IPS-NIHi7 (cell line): ENCODE measurements around the gene MGMT.

ENCODE experiments used
- DNase-seq: peaks from one replicate; pipeline ENCODE4 v3.0.0; 2012; ENCODE audit warnings: mixed read lengths; ENCODE audit errors: extremely low spot score

The MGMT gene

GRCh38 chr10:129589546-129589945 lies 122.5 kb downstream of the MGMT start:
- DNase-seq: no peak

DNA sequence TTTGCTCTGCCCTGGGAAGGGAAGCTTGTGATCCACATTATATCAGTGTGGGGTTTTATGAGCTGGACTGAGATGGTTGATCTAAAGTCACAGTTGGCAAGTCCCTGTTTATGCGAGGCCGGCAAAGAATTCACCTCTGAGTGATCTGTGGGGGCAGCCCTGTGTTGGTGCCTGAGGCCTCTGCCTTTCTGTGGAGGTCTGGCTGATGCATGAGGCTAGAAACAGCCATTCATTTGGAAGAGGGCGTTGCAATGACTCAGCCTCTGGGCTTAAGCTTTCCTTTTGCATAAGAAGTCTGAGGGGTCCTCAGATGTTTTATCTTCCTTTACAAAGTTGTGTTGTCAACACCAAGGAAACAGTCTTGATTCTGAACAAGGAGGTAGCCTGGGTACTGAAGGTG lies 126.9 kb downstream of the MGMT start:
- peak; percentile 35 for DNase-seq

GRCh38 chr10:129594811-129595210 lies 127.8 kb downstream of the MGMT start:
- DNase-seq: no peak

GRCh38 chr10:129598413-129598812 lies 131.4 kb downstream of the MGMT start:
- no peak for DNase-seq

- DNase-seq: no peak
Measured at GRCh38 chr10:129599160-129599559, 132.1 kb downstream of the MGMT start.

GRCh38 chr10:129601737-129602136 lies 134.7 kb downstream of the MGMT start:
- no peak for DNase-seq

GRCh38 chr10:129602938-129603535 lies 136.0 kb downstream of the MGMT start:
- DNase-seq: no peak

DNA sequence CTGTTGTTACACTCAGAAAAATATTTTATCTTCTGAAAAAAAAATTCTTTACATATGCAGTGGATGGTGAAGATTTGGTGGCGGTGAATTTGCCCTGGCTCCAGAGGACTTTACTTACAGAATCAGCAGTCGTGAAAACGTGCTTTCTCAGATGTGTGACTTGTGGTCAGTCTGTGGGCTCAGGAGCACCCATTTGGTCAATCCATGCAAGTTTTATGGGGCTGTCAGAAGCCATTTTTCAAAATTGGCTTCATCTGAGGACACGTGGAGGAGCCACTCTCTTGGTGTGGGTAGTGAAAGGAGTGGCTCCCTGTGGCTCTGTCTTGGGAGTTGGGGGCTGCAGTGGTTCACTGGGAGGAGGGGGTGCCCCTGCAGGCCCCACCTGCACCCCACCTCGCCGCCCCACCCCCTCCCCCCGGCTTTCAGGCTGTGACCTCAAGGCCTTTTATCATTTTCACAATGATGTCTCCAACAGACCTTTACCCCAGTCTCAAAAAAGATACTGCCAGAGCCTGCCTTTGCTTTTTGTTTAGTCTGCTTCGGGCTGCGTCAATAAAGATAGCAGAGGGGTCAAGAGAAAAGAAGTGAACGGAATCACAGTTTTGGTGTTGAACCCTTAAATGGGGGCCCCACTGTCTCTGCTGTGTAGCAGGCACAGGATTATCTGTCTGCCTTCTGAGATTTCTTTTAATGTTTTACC lies 137.4 kb downstream of the MGMT start:
- no peak for DNase-seq

- DNase-seq: no peak
Measured at GRCh38 chr10:129605266-129605985, 138.4 kb downstream of the MGMT start.

DNA sequence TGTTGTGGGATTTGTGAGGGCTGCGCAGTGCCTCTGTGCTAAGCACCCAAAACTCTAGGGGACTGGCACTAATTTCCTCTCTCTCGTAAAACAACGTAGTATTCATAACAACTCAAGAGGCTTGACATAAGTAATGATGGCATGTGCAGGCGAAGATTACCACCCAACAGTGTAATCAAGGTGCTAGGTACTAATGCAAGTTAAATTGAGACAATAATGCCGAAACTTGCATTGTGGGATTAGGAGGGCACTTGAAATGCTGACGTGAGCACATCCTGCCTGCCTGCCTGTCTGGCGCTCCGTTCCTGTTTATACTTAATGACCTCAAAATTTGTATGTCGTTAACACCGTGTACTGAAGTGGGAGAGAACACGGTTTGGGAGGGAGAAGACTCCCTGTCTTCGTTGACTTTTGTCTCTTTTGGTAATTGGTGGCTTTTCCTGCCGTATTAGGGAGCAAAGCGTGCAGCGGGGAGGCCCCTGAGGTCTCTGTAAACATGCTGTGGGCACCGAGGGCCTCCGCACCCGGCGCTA lies 139.0 kb downstream of the MGMT start:
- DNase-seq: no peak

DNA sequence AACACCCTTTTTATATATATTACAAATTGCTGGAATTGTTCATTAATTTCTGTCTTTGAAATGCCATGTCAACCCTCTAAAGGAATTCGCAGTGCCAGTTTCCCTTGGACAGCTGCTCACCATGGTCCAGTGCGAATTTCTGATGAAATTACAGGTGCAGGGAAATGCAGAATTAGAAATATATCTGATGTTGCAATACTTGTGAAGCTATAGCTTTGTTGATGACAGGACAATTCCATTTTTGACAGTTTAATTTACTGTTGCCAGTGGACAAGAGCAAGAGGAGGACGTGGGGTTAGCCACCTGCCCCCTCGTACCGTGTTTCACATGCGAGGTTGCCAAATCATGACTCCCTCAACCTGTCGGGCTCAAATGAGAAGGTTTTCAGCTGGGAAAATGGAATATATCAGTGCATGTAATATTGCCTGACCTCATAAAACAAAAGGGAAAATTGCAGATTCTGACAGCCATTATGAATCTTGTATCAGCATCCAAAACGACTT lies 140.6 kb downstream of the MGMT start:
- no peak for DNase-seq

GRCh38 chr10:129608653-129609052 lies 141.6 kb downstream of the MGMT start:
- no peak for DNase-seq

GRCh38 chr10:129609551-129609950 lies 142.5 kb downstream of the MGMT start:
- DNase-seq: no peak

DNA sequence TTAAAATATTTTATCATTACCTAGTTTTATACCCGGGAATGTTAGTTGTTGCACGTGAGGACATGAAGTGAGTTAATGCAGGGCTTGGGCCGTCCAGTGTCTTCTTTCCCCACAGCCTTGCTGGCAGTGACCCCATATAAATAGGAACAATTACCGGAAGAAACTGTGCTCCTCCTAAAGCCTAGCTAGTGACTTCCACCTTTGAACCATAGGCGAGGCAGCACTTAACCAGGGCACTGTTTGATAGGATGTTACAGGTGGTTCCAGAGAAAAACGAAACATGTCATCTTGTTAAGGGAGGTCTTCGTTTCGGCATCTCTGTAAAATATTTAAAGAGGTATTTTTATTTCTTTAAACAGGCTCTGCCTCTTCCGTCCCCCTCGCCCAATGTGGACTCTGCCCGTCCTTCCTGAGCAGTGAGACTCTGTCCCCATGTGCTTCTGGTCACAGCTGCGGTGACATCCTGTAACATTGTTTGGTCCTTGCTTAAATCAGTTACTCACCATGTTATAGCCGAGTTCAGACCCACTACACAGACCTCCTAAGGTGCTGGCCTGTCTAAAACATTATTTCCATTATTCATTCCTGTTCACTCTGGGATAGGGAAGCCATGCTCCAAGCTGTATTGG lies 145.6 kb downstream of the MGMT start:
- DNase-seq: no peak

- no peak for DNase-seq
Measured at GRCh38 chr10:129613377-129613980, 146.4 kb downstream of the MGMT start.

DNA sequence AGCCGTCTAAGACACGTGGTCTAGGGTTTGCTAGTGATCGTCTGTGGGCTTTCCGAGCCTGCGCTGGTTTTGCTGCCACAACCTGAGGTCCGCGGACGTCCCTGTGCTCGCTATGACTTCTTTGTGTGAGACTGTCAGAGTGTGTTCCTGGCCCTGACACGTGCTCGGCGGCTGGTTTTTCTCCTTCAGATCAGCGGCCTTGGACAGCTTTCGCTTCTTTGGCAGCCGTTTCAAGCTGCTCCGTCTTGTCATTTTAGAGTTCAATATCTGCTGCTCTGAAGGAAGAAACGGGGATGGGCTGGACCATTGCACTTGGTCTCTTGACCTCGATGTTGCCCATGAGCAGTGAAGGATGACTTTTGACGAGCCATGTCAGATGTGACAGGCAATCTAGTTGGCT lies 147.3 kb downstream of the MGMT start:
- DNase-seq: no peak

GRCh38 chr10:129615381-129615780 lies 148.3 kb downstream of the MGMT start:
- DNase-seq: no peak

DNA sequence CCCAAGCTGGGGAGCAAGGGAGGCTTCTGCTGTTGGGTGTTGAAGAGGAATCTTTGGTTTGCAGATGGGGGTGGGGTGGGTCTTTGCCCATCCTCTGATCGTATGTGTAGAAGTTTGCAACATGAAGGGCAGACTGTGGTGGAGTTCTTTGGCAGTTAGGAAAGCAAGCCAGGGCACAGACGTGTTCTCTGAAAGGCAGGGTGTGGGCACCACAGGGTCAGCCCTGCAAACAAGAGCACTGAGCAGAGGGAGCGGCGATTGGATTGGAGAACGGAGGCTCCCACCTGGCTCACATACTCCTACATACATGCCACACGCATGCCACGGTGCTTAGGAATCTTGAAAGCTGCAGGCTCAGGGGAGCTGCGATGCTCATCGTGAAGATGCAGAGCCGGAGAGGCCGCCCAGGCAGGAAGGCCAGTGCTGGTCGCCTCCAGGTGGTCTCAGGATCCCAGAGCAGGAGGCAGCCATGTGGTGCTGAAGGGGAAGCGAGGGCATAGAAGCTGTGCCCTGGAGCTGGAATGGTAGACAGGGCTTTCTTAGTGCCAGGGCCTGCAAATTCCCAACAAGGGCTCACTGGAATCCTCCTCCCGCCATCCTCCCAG lies 149.0 kb downstream of the MGMT start:
- DNase-seq: no peak

GRCh38 chr10:129617768-129618167 lies 150.7 kb downstream of the MGMT start:
- no peak for DNase-seq

- DNase-seq: no peak
Measured at GRCh38 chr10:129621062-129621461, 154.0 kb downstream of the MGMT start.

DNA sequence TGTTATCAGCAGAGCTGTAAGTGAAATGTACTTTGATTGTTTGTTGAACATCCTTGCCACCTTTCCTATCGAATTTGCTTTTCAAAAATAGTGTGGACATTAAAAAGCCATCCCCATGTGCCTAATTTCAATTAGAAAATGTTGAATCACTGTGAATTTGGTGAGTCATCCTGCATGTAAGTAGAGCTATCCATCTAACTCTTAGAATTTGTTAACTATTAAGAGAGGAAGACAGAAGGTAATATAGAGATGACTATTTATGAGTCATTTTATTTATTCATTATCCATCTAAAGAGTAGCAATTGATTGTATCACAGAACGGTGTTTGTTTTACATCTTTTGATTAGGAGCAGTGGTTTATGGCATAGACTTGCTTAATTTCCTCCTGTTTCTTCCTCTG lies 154.7 kb downstream of the MGMT start:
- no peak for DNase-seq
